Tibial artery (tissue), 4 donors: Measurements from ENCODE around the gene TATDN2.

Experiments
- DNase-seq, 2 donors: peaks; one replicate each; pipeline ENCODE4 v3.0.0-alpha.2; 2019
- H3K27ac ChIP-seq, 2 donors: fragments of 200-600 bp; sonication (generic) in 1 of 2; 1 replicate in 1 of 2; 2 replicates in 1 of 2; pipeline ENCODE4 v1.5.1; 2018 to 2019; ENCODE audit warnings: mild to moderate bottlenecking in 1 of 2
- H3K27me3 ChIP-seq, 2 donors: fragments of 200-600 bp; sonication (generic) in 1 of 2; one replicate each; pipeline versions ENCODE4 v1.5.1 to v1.6.0; 2016 to 2019
- H3K36me3 ChIP-seq, 3 donors: fragments of 200-600 bp; sonication (generic) in 2 of 3; one replicate each; pipeline ENCODE4 v1.5.1; 2016 to 2019; ENCODE audit warnings: mild to moderate bottlenecking in 2 of 3
- H3K4me1 ChIP-seq, 4 donors: fragments of 200-600 bp; sonication (generic) in 2 of 4; 1 replicate in 3 of 4; 2 replicates in 1 of 4; pipeline ENCODE4 v1.5.1; 2016 to 2019
- H3K4me3 ChIP-seq, 2 donors: fragments of 200-600 bp; sonication (generic) in 1 of 2; 1 replicate in 1 of 2; 2 replicates in 1 of 2; pipeline ENCODE4 v1.5.1; 2018 to 2019; ENCODE audit warnings: mild to moderate bottlenecking in 2 of 2
- H3K9me3 ChIP-seq, 3 donors: fragments of 200-600 bp; sonication (generic) in 1 of 3; one replicate each; pipeline ENCODE4 v1.5.1; 2016 to 2019
- intact Hi-C: fragments of 100-400 bp; cut with DNase I; formaldehyde crosslinking; loops from one replicate; pipeline ENCODE4 v1.15.0; 2023; ENCODE audit warnings: low total_unique reads
- TF ChIP-seq, protein P1 (sequence below), 2 experiments: fragments of 200-600 bp in 1 of 2; fragments of 450-650 bp in 1 of 2; IDR thresholded peaks; one replicate each; pipeline ENCODE4 v1.5.1; 2017 to 2019; ENCODE audit warnings: antibody characterized with exemption in 2 of 2, mild to moderate bottlenecking in 1 of 2, moderate library complexity in 1 of 2

The TATDN2 gene

DNA sequence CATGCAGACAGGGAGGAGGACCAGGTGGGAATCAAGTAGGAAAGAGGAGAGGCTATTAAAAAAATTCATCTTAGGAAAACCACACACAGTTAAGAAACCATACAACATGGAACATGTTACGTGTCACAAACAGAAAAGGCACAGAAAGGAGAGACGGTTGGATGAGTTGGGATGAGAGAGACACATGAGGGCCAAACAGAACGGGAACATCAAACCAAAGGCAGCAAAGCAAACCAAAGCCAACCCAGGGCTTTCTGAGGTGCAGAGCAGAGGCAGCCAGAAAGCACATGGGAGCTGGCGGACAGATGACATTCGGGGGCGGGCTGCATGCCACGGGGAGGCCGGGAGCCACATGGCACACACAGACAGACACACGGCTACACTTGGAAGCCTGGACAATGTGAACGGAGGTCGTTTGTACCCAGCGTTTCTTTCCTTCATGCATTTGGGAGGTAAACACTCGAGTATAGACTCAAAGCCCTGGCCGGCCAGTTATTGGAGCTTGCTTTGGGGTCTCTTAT, 81.3 kb downstream of the TATDN2 start:
- H3K27ac ChIP-seq = no peak overlapping the region
- intact Hi-C loops = no loop called here
- DNase-seq = no peak

DNA sequence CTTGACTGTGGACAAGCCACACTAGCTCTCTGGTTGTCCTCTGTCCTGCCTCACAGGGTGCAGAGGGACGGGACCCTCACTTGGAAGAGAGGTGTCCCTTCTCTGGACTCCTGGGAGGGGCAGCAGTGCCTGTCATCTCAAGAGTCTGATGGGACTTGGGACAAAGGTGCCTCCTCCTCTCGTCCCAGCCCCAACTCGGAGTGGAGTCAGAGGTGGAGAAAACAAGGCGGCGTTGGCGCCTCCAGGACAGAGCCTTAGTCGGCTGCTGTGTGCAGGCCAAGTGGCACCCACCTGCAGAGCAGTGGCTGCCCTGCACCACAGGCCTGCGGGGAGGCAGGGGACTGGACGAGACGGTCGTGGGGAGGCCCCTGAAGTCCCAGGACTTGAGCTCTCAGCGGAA, 82.1 kb downstream of the TATDN2 start:
- TF ChIP-seq, protein P1, sequence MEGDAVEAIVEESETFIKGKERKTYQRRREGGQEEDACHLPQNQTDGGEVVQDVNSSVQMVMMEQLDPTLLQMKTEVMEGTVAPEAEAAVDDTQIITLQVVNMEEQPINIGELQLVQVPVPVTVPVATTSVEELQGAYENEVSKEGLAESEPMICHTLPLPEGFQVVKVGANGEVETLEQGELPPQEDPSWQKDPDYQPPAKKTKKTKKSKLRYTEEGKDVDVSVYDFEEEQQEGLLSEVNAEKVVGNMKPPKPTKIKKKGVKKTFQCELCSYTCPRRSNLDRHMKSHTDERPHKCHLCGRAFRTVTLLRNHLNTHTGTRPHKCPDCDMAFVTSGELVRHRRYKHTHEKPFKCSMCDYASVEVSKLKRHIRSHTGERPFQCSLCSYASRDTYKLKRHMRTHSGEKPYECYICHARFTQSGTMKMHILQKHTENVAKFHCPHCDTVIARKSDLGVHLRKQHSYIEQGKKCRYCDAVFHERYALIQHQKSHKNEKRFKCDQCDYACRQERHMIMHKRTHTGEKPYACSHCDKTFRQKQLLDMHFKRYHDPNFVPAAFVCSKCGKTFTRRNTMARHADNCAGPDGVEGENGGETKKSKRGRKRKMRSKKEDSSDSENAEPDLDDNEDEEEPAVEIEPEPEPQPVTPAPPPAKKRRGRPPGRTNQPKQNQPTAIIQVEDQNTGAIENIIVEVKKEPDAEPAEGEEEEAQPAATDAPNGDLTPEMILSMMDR (IDR thresholded peaks at IDR 0.05) = no peak
- H3K27ac ChIP-seq = no peak overlapping the region
- H3K4me3 ChIP-seq = no peak overlapping the region
- H3K4me1 ChIP-seq = no peaks in the 10 kb centered on the region
- no peaks in the 10 kb centered on the region for H3K9me3 ChIP-seq
- no peak for DNase-seq
- no peaks in the 10 kb centered on the region for H3K36me3 ChIP-seq
- intact Hi-C loops = no loop called here
- H3K27me3 ChIP-seq = peaks cover 0 to 39% of the 10 kb centered on the region in 2 donors

More for the DNA sequence above, 81.3 kb downstream of the TATDN2 start:
- Histone ChIP-seq H3K27me3 (peaks cover 0 to 31% of the 10 kb centered on the region in 2 donors), H3K4me3 (no peak overlapping the region), H3K4me1 (no peaks in the 10 kb centered on the region), H3K9me3 (no peaks in the 10 kb centered on the region), H3K36me3 (no peaks in the 10 kb centered on the region)
- TF ChIP-seq, protein P1 (IDR thresholded peaks at IDR 0.05) = no peak
